ENCODE data around the gene SLC5A5.

SLC5A5 gene

DNA sequence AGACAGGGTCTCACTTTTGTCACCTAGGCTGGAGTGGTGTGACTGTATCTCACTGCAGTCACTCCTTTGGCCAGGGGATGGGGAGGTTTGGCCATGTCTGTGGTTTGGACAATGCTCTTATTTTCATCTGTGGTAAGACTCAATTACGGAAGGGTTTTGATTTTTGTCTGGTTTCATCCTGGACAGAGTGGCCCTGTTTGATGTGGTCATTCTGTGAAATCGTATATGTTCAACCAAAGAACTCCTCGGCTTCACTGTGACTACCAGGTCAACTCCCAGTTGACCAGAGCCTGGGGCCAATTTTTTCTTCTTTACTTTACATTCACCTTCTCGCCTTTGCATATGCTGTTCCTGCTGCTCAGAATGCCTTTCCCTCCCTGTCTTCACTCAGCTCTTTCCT lies 54.3 kb downstream of the SLC5A5 start:
- DNase-seq = no peak

- DNase-seq = no peak
Measured at GRCh38 chr19:17929056-17929455, 57.3 kb downstream of the SLC5A5 start.

DNA sequence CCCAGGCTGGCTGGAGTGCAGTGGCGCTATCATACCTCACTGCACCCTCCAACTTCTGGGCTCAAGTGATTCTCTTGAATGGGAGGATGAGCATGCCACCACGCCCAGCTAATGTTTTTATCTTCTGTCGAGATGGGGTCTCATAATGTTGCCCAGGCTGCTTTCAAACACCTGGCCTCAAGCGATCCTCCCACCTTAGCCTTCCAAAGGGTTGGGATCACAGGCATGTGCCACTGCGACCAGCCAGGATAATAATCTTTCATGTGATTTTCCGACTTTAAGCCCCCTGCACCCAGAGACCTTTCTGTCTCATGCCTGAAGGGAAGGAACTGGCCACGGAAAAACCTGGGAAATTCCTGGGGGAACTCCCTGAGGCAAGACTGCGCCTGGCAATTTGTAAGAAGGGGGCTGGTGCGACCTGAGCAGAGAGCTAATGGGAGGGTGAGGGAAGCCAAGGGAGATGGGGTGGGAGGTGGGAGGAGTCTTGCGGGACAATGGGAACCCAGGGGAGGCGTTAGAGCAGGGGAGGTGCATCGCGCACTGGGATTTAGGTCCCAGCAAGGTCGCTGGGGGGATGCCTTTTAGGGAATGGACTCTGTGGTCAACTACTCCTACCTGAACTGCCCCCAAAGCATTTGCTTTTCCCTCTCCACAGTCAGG lies 59.9 kb downstream of the SLC5A5 start:
- DNase-seq = no peak

DNA sequence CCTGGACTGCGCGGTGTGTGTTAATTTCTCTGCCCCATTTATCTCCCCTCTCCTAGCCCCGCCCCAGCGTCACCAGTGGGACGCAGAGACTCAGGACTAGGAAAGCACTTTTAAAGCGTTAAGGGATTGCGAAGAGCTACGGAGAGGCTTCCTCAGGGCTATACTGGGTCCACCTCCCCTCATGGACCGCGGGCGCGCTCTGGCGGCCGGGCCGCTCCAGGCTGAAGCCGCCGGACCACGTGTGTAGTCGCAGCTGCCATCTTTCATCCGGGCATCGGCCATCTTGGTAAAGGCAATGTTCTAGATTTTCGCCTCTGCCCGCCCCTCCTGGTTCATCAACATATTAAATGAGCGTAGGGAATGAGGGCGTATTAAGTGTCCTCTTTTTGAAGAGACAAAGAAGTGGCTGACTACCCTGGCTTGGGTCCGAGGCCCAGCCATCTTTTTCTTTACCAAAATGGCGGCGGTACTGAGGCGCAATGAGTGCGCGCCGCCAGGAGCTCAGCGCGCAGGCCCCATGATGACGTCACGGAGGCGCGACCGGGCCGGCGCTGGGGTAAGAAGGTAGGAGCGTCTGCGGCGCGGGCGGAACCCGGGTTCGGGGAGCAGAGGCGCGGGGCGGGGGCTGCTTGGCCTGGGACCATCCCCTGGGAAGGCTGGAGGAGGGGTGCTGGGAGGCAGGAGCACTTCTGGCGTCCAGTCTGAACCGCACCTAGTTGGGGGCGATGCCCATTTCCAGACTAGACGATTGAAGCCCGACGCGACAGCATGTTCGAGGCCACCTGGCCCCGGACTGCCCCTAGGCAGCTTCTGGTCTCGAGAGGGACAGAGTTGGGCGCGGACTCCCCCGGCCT lies 61.0 kb downstream of the SLC5A5 start, which contains the start of gene CCDC124:
CCDC124 (plus strand) TSS at position 531 of the 854 bp plus-strand sequence. CDS start 3,406 bp downstream, outside the sequence.
- DNase-seq = peak; percentile 94

DNA sequence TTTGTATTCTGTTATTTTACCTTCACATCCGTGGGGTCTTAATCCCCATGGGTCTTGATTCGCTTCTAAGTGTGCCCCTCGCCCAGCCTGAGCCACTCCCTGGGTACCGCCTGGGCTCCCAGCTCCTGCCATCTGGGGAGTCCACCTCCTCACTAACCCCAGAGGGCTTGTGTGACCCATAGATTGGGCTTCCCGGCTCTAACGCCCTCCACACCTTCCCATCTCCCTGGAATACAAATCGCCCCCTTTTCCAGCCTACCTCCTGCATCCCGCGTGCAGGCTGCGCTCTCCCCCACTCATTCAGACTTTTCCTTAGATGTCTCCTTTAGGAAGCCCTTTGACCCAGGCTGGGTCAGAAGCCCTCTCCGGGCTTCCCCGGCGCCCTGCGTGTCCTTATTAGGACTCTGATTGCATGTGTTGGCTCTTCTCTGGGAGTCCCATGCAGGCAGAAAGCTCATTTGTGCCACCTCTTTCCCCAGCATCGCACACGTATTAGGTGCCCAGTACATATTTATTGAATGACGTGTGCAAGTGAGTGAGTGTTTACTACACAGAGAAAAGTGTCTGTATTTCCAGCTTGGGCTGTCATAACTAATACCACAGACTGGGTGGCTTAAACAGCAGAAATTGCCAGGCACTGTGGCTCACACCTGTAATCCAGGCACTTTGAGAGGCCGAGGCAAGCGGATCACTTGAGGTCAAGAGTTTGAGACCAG lies 61.8 kb downstream of the SLC5A5 start:
- DNase-seq = no peak

GRCh38 chr19:17936379-17936778 lies 64.6 kb downstream of the SLC5A5 start:
- no peak for DNase-seq

GRCh38 chr19:17937371-17937900 lies 65.7 kb downstream of the SLC5A5 start:
- DNase-seq = no peak

DNA sequence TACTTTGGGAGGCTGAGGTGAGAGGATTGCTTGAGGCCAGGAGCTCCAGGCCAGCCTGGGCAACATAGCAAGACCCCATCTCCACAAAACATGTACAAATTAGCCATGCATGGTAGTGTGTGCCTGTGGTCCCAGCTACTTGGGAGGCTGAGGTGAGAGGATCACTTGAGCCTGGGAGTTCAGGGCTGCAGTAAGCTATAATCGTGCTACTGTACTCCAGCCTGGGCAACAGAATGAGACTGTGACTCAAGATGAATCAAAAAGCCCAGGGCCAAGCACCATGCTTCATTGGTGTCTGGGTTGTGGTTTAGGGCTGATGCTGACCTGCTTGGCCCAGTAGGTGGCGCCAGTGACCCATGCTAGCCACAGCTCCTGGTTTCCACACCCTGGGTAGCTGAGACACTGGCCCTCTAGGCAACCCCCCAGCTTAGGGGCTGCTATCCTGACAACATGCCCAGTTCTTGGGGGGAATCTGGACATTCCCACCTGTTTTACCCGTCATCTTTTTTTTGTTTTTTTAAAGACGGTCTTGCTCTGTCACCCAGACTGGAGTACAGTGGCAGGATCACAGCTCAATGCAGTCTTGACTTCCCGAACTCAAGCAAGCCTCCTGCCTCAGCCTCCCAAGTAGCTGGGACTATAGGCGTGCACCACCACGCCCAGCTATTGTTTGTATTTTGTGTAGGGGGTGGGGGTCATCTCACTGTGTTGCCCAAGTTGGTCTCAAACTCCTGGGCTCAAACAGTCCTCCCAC lies 66.5 kb downstream of the SLC5A5 start:
- DNase-seq = peak; percentile 86

DNA sequence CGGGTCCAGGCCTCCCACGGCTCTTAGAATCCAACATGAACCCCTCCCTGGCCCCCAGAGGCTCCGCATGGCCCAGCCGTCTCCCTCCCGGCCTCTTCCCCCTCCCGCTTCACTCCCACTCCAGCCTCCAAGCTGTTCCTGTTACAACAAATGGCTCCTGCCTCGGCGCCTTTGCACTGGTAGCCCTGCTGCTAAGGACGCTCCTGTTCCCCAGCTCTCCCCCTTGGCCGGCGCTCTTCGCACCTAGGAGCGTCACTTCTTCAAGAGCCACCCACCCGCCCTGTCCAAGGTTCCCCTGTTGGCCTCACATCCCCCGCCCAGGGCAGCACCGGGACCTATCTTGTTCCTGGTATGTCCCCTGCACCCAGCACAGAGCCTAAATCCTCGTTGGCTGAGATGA lies 70.4 kb downstream of the SLC5A5 start:
- no peak for DNase-seq

DNA sequence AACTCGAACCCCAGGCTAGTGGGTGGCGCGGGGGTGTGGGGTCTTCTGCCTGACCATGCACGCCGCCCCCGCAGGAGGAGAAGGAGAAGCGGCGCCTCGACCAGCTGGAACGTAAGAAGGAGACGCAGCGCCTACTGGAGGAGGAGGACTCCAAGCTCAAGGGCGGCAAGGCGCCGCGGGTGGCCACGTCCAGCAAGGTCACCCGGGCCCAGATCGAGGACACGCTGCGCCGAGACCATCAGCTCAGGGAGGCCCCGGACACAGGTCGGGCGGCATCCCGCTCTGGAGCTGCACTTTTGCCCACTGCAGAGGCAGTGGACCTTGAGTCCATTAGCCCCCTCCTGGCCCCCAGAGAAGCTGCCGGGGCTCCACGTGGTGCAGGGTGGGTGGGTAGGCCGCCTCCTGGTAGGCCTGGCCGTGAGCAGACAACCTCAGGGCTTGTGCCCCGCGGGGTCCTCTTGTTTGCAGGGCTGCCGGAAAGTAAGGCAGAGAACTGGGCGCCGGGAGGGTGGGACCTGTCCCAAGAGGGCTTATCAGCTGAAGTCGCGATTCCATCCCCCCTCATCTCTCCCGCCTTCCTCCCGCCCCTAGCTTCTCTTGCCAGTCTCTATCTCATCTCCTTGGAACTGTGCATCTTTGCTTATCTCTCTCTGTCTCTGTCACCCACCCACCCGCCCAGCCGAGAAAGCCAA lies 71.0 kb downstream of the SLC5A5 start:
- DNase-seq = no peak

DNA sequence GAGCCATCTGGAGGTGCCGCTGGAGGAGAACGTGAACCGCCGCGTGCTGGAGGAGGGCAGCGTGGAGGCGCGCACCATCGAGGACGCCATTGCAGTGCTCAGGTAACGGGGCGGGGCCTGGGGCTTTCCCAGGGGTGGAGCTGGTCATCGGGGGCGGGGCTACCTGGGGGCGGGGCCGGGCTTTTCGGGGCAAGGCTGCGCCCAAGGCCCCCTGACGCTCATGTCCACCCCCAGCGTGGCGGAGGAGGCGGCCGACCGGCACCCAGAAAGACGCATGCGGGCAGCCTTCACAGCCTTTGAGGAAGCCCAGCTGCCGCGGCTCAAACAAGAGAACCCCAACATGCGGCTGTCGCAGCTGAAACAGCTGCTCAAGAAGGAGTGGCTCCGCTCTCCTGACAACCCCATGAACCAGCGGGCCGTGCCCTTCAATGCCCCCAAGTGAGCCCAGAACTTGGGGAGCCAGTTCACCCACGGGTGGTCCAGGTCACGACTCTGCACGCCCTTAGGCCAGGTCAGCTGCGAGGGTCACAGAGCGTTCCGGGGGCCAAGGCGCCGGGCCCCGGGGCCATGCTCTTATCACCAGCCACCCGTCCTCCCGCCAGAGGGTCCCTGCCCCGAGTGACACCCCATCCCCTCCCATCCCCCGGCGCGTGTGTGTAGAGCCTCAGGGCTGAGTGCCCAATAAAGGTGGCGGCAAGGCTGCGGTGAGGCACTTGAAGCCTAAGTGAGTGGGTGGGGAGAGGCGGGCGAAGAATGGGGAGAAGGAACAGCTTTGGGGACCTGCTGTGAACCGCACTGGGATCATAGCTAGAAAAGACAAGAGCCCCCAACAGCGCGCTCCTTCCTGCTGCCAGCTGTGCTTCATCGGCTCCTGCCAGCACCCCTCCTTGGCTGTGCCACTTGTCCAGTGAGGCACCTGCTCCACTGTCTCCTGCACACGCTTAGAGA lies 71.8 kb downstream of the SLC5A5 start:
- no peak for DNase-seq

DNA sequence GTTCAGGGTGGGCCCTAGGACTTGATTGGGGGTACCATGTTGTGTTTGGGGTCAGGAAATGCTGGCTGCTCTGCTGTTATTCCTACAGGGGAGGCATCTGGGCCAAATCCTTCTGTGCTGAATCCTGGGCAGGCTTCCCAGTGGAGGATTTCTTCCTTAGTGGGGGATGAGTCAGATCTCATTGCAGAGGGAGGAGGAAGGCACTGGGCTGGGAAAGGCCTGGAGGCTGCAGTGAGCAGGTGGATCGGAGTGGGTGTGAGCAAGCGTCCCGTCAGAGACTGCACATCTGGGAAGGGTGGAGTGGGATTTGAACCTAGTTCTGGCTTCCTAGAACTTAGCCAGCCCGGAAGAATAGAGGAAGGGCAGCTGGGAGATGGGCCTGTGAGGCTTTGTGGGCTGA lies 72.6 kb downstream of the SLC5A5 start:
- DNase-seq = no peak

Data from CD4-positive, alpha-beta T cell treated with Interleukin-17A for 1 hour (primary cell).